Epithelial cell of esophagus (primary cell): ENCODE data around the gene MPPED1.

ENCODE experiments used
- DNase-seq: peaks from one replicate; pipeline ENCODE4 v3.0.0; 2010; ENCODE audit warnings: low read depth
- H3K4me3 ChIP-seq: 2 replicates; pipeline ENCODE4 v1.5.1; 2011; ENCODE audit warnings: mild to moderate bottlenecking, low read length, control low read depth
- CTCF ChIP-seq: IDR thresholded peaks from 2 replicates; pipeline ENCODE4 v1.5.1; 2011; ENCODE audit warnings: low read depth, mild to moderate bottlenecking, low read length, control low read depth, inconsistent platforms; ENCODE audit not compliant: insufficient read depth; ENCODE audit errors: missing control alignments

MPPED1 gene

GRCh38 chr22:43436868-43437267, 25.1 kb downstream of the MPPED1 start:
- H3K4me3 ChIP-seq = no peak overlapping the region
- DNase-seq = no peak
- no peak for TF ChIP-seq CTCF

GRCh38 chr22:43437871-43438475, 26.2 kb downstream of the MPPED1 start:
- TF ChIP-seq CTCF = no peak
- no peak overlapping the region for H3K4me3 ChIP-seq
- DNase-seq = no peak

GRCh38 chr22:43438666-43439347, 27.0 kb downstream of the MPPED1 start:
- no peak for DNase-seq
- H3K4me3 ChIP-seq = no peak overlapping the region
- TF ChIP-seq CTCF = no peak

- no peak for DNase-seq
- TF ChIP-seq CTCF = no peak
- H3K4me3 ChIP-seq = no peak overlapping the region
These were observed 27.7 kb downstream of the MPPED1 start for GRCh38 chr22:43439368-43440103.

- no peak for TF ChIP-seq CTCF
- DNase-seq = no peak
- H3K4me3 ChIP-seq = no peak overlapping the region
These were observed 28.2 kb downstream of the MPPED1 start for GRCh38 chr22:43440104-43440387.

- no peak for DNase-seq
- no peak for TF ChIP-seq CTCF
- H3K4me3 ChIP-seq = no peak overlapping the region
These were observed 28.7 kb downstream of the MPPED1 start for GRCh38 chr22:43440556-43440955.
